Measurements from ENCODE around the gene MTAP. TPM values are rescaled to one million over a fixed set of nuclear protein-coding genes. Genes with fewer than 3 reads are reported as not detected.

The MTAP gene
- total and polyA plus RNA-seq, 2 donors (not counting 1 experiment from before 2014, with no cell fraction given) = 9.8 to 38.4 TPM

GRCh38 chr9:21875893-21876292, 73.5 kb downstream of the MTAP start:
- POLR2A ChIA-PET = no interaction called here
- CTCF ChIA-PET = no interaction called here
- H3K27ac ChIP-seq (ENCODE audit: low read length in 2 of 2) = no peak overlapping the region
- no peaks in the 10 kb centered on the region for H4K20me1 ChIP-seq (ENCODE audit: control insufficient read depth, insufficient read depth, low read length, poor library complexity, severe bottlenecking)
- peaks cover 0 to 9% (median 0%) of the 10 kb centered on the region in 3 donors for H3K9me3 ChIP-seq (ENCODE audit: control extremely low read depth in 1 of 3, control insufficient read depth in 2 of 3, insufficient read depth in 1 of 3, low read length in 2 of 3)
- Mint-ChIP-seq H3K4me1 (peaks cover 5% of the 10 kb centered on the region), H3K27me3 (no peaks in the 10 kb centered on the region), H3K9me3 (ENCODE audit: insufficient read depth) (peaks cover 14% of the 10 kb centered on the region), H3K4me3 (no peak overlapping the region), H3K27ac (no peak overlapping the region)
- ATAC-seq (ENCODE audit: low read depth) (no peak), DNase-seq (no peak)
- H3K4me3 ChIP-seq (ENCODE audit: control extremely low read depth in 1 of 5, extremely low read depth in 1 of 5, insufficient read depth in 1 of 5, low read depth in 2 of 5, low read length in 4 of 5) = no peak overlapping the region
- intact Hi-C loops (cut with micrococcal nuclease) = no loop called here
- H3K4me2 ChIP-seq (replicated peaks; ENCODE audit: low read depth, low read length, poor library complexity, severe bottlenecking) = no peak overlapping the region
- H3K36me3 ChIP-seq (replicated peaks in 1 of 2; ENCODE audit: control extremely low read depth in 1 of 2, control insufficient read depth in 1 of 2, extremely low read depth in 1 of 2, insufficient read depth in 2 of 2, low read length in 1 of 2) = peaks cover 0 to 11% of the 10 kb centered on the region in 2 experiments
- H3K4me1 ChIP-seq (ENCODE audit: control insufficient read depth in 2 of 2, insufficient read depth in 2 of 2, low read length in 2 of 2) = no peaks in the 10 kb centered on the region
- no peak overlapping the region for H2AFZ ChIP-seq (ENCODE audit: insufficient read depth, low read depth, low read length, poor library complexity, severe bottlenecking)
- H3K27me3 ChIP-seq (replicated peaks in 1 of 4; ENCODE audit: control extremely low read depth in 1 of 4, control insufficient read depth in 3 of 4, insufficient read depth in 4 of 4, low read length in 3 of 4) = no peaks in the 10 kb centered on the region
- H3K79me2 ChIP-seq (ENCODE audit: control insufficient read depth, insufficient read depth, low read length) = peaks cover 4% of the 10 kb centered on the region
- WGBS (ENCODE audit: insufficient coverage) = no CpG with 5 or more reads among the region's 4 CpGs
- TF ChIP-seq, protein P1, sequence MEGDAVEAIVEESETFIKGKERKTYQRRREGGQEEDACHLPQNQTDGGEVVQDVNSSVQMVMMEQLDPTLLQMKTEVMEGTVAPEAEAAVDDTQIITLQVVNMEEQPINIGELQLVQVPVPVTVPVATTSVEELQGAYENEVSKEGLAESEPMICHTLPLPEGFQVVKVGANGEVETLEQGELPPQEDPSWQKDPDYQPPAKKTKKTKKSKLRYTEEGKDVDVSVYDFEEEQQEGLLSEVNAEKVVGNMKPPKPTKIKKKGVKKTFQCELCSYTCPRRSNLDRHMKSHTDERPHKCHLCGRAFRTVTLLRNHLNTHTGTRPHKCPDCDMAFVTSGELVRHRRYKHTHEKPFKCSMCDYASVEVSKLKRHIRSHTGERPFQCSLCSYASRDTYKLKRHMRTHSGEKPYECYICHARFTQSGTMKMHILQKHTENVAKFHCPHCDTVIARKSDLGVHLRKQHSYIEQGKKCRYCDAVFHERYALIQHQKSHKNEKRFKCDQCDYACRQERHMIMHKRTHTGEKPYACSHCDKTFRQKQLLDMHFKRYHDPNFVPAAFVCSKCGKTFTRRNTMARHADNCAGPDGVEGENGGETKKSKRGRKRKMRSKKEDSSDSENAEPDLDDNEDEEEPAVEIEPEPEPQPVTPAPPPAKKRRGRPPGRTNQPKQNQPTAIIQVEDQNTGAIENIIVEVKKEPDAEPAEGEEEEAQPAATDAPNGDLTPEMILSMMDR (IDR thresholded peaks at IDR 0.05) = no peak
- TF ChIP-seq EZH2 (IDR thresholded peaks at IDR 0.05; ENCODE audit: borderline replicate concordance, insufficient read depth, low read depth, low read length, poor library complexity, severe bottlenecking) = no peak
- no peak overlapping the region for H3K9ac ChIP-seq (ENCODE audit: low read length)

DNA sequence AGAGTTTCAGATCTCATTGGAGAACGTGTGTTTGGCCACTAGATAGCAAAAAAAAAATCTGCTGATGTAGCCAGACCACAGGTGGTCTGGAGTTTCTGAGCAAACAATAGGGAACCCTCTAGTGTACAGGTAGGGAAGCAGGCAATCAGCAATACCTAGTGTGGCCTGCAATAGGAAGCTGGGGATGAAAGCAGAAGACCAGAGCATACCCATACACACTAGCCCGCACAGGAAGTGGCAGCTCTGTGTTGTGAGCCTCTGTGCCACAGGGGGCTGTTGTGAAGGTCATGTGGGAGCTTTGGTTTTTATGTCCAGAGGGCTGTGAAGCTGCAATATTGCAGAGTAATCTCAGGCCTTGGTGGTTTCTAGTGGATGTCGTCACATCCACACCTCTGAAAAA, 81.2 kb downstream of the MTAP start:
- TF ChIP-seq, protein P1 (IDR thresholded peaks at IDR 0.05) = no peak
- TF ChIP-seq EZH2 (IDR thresholded peaks at IDR 0.05; ENCODE audit: borderline replicate concordance, insufficient read depth, low read depth, low read length, poor library complexity, severe bottlenecking) = no peak
- Mint-ChIP-seq H3K9me3 (ENCODE audit: insufficient read depth) (peaks cover 11% of the 10 kb centered on the region), H3K27me3 (no peaks in the 10 kb centered on the region), H3K27ac (no peak overlapping the region), H3K4me3 (no peak overlapping the region), H3K4me1 (peaks cover 3% of the 10 kb centered on the region)
- no peak overlapping the region for H2AFZ ChIP-seq (ENCODE audit: insufficient read depth, low read depth, low read length, poor library complexity, severe bottlenecking)
- H3K9ac ChIP-seq (ENCODE audit: low read length) = no peak overlapping the region
- H4K20me1 ChIP-seq (ENCODE audit: control insufficient read depth, insufficient read depth, low read length, poor library complexity, severe bottlenecking) = no peaks in the 10 kb centered on the region
- intact Hi-C loops (cut with micrococcal nuclease) = no loop called here
- no peak overlapping the region for H3K4me3 ChIP-seq (ENCODE audit: control extremely low read depth in 1 of 5, extremely low read depth in 1 of 5, insufficient read depth in 1 of 5, low read depth in 2 of 5, low read length in 4 of 5)
- peak; percentile 17 for ATAC-seq (ENCODE audit: low read depth)
- H3K27ac ChIP-seq (ENCODE audit: low read length in 2 of 2) = no peak overlapping the region
- H3K4me1 ChIP-seq (ENCODE audit: control insufficient read depth in 2 of 2, insufficient read depth in 2 of 2, low read length in 2 of 2) = no peaks in the 10 kb centered on the region
- H3K27me3 ChIP-seq (replicated peaks in 1 of 4; ENCODE audit: control extremely low read depth in 1 of 4, control insufficient read depth in 3 of 4, insufficient read depth in 4 of 4, low read length in 3 of 4) = no peaks in the 10 kb centered on the region
- no peak overlapping the region for H3K4me2 ChIP-seq (replicated peaks; ENCODE audit: low read depth, low read length, poor library complexity, severe bottlenecking)
- peaks cover 0 to 9% (median 0%) of the 10 kb centered on the region in 3 donors for H3K9me3 ChIP-seq (ENCODE audit: control extremely low read depth in 1 of 3, control insufficient read depth in 2 of 3, insufficient read depth in 1 of 3, low read length in 2 of 3)
- CTCF ChIA-PET = no interaction called here
- WGBS (ENCODE audit: insufficient coverage) = 64% methylated on average over 1 of the region's 3 CpGs
- H3K36me3 ChIP-seq (replicated peaks in 1 of 2; ENCODE audit: control extremely low read depth in 1 of 2, control insufficient read depth in 1 of 2, extremely low read depth in 1 of 2, insufficient read depth in 2 of 2, low read length in 1 of 2) = peaks cover 0 to 11% of the 10 kb centered on the region in 2 experiments
- no peaks in the 10 kb centered on the region for H3K79me2 ChIP-seq (ENCODE audit: control insufficient read depth, insufficient read depth, low read length)
- POLR2A ChIA-PET = no interaction called here
- no peak for DNase-seq

Data from B cell (primary cell).